ENCODE results near the gene PGLYRP4.

PGLYRP4 gene

DNA sequence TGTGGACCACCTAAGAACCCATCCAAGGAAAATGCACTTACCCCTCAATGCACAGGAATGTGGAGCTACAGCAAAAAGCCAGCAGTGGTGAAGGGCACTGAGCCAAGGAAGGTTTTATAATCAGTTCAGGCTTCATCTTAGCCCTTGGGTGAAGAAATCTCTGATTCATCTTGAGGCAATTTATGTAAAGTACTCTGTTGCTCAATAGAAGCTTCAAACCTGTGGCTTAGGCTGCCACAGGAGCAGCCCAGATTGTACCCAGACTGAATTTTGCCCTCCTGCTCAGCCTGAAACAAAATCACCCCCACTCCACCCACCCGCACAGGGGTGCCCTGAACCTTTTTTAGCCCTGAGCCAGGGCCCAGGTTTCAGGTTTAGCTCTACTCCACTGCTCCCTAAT lies 26.9 kb upstream of the PGLYRP4 start, which contains the start of gene S100A12:
S100A12 (minus strand) TSS at position 111 of the 400 bp plus-strand sequence. CDS start 1,029 bp downstream, outside the sequence.
- TF ChIP-seq, protein P1, sequence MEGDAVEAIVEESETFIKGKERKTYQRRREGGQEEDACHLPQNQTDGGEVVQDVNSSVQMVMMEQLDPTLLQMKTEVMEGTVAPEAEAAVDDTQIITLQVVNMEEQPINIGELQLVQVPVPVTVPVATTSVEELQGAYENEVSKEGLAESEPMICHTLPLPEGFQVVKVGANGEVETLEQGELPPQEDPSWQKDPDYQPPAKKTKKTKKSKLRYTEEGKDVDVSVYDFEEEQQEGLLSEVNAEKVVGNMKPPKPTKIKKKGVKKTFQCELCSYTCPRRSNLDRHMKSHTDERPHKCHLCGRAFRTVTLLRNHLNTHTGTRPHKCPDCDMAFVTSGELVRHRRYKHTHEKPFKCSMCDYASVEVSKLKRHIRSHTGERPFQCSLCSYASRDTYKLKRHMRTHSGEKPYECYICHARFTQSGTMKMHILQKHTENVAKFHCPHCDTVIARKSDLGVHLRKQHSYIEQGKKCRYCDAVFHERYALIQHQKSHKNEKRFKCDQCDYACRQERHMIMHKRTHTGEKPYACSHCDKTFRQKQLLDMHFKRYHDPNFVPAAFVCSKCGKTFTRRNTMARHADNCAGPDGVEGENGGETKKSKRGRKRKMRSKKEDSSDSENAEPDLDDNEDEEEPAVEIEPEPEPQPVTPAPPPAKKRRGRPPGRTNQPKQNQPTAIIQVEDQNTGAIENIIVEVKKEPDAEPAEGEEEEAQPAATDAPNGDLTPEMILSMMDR (IDR thresholded peaks at IDR 0.05; ENCODE audit: low read depth, low read length) = no peak
- H3K4me3 ChIP-seq (ENCODE audit: low read depth, low read length) = no peak within 1 kb of the TSS

DNA sequence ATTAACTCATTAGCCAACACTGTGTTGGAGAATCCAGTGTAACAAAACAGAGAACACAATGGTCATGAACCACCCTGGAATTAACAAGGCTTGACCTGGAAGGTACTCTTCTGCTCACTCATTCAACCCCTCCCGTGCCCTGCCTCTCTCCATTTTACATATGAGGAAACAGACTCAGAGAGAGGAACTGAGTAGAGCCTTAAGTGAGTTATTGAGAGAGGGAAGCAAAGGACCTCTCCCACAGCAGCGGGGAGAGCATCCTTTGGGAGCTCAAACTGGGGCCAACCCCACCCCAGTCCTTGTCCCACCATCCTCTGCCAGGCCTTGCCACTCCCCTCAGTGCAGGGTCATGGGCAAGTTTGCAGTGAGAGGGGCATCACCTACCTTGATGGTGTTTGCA lies 25.4 kb upstream of the PGLYRP4 start:
- TF ChIP-seq, protein P1 (IDR thresholded peaks at IDR 0.05; ENCODE audit: low read depth, low read length) = no peak
- no peak overlapping the region for H3K4me3 ChIP-seq (ENCODE audit: low read depth, low read length)

DNA sequence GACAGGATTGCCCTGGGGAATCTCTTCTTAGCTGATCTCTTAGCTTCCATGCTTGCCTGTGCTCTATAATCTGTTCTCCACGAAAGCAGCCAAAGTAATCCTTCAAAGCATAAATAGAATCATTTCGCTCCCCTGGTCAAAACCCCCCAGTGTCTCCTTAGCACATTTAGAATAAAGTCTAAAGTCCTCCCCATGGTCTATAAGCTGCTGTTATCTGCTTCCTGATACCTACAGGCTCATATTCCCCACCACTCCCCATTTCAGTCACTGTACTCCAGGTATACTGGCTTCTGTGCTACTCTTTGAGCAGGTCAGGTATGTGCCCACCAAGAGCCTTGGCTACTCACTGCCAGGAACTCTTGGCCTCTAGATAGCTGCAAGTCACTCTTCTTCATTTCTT lies 23.9 kb upstream of the PGLYRP4 start:
- TF ChIP-seq, protein P1 (IDR thresholded peaks at IDR 0.05; ENCODE audit: low read depth, low read length) = no peak
- no peak overlapping the region for H3K4me3 ChIP-seq (ENCODE audit: low read depth, low read length)

DNA sequence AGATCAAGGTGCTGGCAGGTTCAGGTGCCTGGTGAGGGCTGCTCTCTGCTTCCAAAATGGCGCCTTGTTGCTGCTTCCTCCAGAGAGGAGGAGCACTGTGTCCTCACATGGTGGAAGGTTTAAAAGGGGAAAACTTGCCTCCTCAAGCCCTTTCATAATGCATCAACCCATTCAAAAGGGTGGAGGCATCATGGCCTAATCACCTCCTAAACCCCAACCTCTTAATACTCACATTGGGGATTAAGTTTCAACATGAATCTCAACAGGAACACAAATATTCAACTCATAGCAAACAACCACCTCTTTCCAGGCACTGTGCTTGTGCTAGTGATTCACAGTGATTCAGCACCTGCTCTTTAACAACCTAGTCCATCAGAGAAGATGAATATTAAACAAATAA lies 22.6 kb upstream of the PGLYRP4 start:
- TF ChIP-seq, protein P1 (IDR thresholded peaks at IDR 0.05; ENCODE audit: low read depth, low read length) = no peak
- no peak overlapping the region for H3K4me3 ChIP-seq (ENCODE audit: low read depth, low read length)

DNA sequence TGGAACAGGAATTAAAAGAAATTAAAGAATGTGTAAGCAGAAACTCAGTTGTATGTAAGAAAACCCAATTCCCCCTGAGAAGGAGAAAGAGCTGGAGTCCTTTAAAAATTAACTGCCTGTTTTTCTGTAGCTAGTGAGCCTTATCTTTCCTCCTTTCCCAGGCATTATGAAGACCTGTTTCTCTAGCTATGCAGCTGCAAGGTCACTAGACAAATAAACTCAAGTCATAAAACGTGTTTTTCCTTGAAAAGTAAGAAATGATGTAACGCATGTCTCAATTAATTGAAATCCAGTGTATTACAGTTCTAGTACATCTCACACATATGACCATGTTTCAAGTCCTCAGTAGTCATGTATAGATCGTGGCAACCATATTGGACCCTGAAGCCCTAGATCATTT lies 21.5 kb upstream of the PGLYRP4 start:
- H3K4me3 ChIP-seq (ENCODE audit: low read depth, low read length) = no peak overlapping the region
- TF ChIP-seq, protein P1 (IDR thresholded peaks at IDR 0.05; ENCODE audit: low read depth, low read length) = no peak

DNA sequence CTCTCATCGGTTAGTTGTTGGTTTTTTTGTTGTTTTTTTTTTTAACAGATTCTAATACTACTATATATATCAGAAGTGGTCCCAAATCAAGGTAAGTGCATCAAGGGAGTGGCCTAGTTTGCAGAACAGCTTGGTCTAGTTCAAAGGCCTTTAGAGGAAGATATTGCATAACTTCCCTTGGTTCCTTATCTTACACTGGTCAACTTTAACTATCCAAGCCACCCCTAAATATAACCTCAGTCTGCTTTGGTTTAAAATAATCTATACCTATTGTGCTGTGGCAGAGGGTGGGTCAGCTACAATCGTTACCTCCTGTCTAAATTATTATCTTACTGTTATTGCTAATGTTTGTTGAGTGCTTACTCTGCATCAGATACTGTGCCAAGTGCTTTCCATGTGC lies 19.9 kb upstream of the PGLYRP4 start:
- TF ChIP-seq, protein P1 (IDR thresholded peaks at IDR 0.05; ENCODE audit: low read depth, low read length) = no peak
- no peak overlapping the region for H3K4me3 ChIP-seq (ENCODE audit: low read depth, low read length)

DNA sequence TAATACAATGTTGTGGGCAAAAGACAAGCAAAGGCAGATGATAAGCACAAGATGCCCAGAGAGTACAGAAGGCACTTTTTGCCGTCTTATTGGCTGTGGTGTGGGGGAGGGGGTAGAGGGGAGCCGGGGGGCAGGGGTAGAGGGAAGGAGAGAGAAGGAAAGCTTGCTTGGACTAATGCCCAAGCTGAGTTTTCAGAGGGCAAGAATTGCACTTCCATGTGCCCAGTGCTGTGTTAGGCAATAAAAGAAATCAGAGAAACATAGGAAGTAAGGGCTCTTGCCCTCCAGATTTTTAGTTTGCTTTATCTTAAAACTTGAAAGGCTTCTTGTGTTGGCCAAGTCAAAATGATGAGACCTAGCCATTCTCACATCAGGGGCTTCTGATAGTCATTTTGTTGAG lies 18.4 kb upstream of the PGLYRP4 start:
- TF ChIP-seq, protein P1 (IDR thresholded peaks at IDR 0.05; ENCODE audit: low read depth, low read length) = no peak
- no peak overlapping the region for H3K4me3 ChIP-seq (ENCODE audit: low read depth, low read length)
